RWPE2 (cell line): Measurements from ENCODE around the gene ITSN1.

Source experiments
- ATAC-seq: fragments of 200-7000 bp; cut with Tn5 transposase; 3 replicates; pipeline ENCODE4 v1.9.1; 2021; ENCODE audit warnings: low read depth
- DNase-seq: peaks from one replicate; pipeline ENCODE4 v3.0.0-alpha.2; 2020; ENCODE audit warnings: low spot score
- H3K27ac ChIP-seq: fragments of 450-650 bp; 2 replicates; pipeline ENCODE4 v1.5.1; 2017; ENCODE audit warnings: mild to moderate bottlenecking; ENCODE audit not compliant: poor library complexity, severe bottlenecking
- H3K27me3 ChIP-seq: fragments of 250-450 bp; sonication (Bioruptor Pico); 2 replicates; pipeline ENCODE4 v1.5.1; 2021; ENCODE audit warnings: mild to moderate bottlenecking, moderate library complexity; ENCODE audit not compliant: insufficient read depth, poor library complexity, severe bottlenecking
- H3K36me3 ChIP-seq: fragments of 250-450 bp; sonication (Bioruptor Pico); 2 replicates; pipeline ENCODE4 v1.5.1; 2020; ENCODE audit warnings: low read depth, mild to moderate bottlenecking, moderate library complexity
- H3K4me1 ChIP-seq: fragments of 250-450 bp; sonication (Bioruptor Pico); 2 replicates; pipeline ENCODE4 v1.5.1; 2021; ENCODE audit warnings: mild to moderate bottlenecking, moderate library complexity; ENCODE audit not compliant: insufficient read depth, poor library complexity, severe bottlenecking
- H3K4me3 ChIP-seq: fragments of 250-450 bp; sonication (Bioruptor Pico); 2 replicates; pipeline ENCODE4 v1.5.1; 2021; ENCODE audit warnings: mild to moderate bottlenecking, moderate library complexity; ENCODE audit not compliant: severe bottlenecking
- H3K9me3 ChIP-seq: fragments of 250-450 bp; sonication (Bioruptor Pico); 2 replicates; pipeline ENCODE4 v1.5.1; 2021; ENCODE audit warnings: mild to moderate bottlenecking, moderate library complexity; ENCODE audit not compliant: severe bottlenecking
- CTCF ChIP-seq: fragments of 450-650 bp; IDR thresholded peaks from one replicate; pipeline ENCODE4 v1.5.1; 2017; ENCODE audit warnings: mild to moderate bottlenecking, moderate library complexity; ENCODE audit not compliant: poor library complexity, severe bottlenecking

Gene ITSN1

DNA sequence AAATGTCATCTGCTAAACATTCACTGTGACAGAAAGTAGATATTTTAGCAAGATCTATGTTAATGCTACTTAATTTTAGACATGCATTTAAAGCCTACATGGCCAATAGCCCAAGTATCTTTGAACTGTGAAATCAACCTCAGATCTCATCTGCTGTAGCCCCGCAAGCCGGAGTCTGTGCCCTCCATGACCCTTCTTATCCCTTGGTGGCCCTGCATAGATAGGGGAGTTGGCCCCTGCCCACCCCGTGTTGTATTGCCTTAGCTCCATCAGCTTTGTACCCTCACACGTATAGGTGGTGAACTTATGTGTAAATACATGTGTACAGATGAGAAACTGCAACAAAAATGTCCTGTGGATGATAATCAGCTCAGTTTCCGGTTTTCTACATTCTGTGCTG lies 254.8 kb downstream of the ITSN1 start:
- TF ChIP-seq CTCF: no peak
- H3K36me3 ChIP-seq: peaks cover 7% of the 10 kb centered on the region
- no peak for ATAC-seq
- no peak overlapping the region for H3K4me3 ChIP-seq
- H3K9me3 ChIP-seq: no peaks in the 10 kb centered on the region
- DNase-seq: no peak
- H3K27me3 ChIP-seq: no peaks in the 10 kb centered on the region
- peaks cover 6% of the 10 kb centered on the region for H3K4me1 ChIP-seq
- H3K27ac ChIP-seq: no peak overlapping the region

- Histone ChIP-seq H3K27me3 (no peaks in the 10 kb centered on the region), H3K4me1 (peaks cover 6% of the 10 kb centered on the region), H3K27ac (no peak overlapping the region), H3K4me3 (no peak overlapping the region), H3K36me3 (peaks cover 7% of the 10 kb centered on the region), H3K9me3 (no peaks in the 10 kb centered on the region)
- ATAC-seq (no peak), DNase-seq (no peak)
- no peak for TF ChIP-seq CTCF
Observed at GRCh38 chr21:33897739-33898138, 255.4 kb downstream of the ITSN1 start.

DNA sequence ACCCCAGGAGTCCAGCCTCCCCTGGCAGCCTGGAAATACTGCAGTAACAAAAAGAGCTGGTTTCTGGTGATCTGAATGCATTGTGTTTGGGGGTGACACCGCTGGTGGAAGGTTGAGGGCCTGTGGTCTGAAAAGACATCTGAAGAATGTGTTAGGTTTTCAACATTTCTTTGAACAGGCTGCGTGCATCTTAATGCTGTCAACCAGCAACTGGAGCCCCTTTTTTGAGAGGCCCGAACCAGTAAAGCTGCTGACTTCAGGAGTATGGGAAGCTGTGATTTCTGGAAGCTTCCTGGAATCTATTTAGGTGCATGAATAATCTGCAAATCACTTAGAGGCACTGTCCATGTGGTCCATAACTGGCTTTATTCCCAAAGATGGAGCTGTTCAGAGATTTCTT lies 256.3 kb downstream of the ITSN1 start:
- Histone ChIP-seq H3K27ac (no peak overlapping the region), H3K4me1 (peaks cover 6% of the 10 kb centered on the region), H3K4me3 (no peak overlapping the region), H3K27me3 (no peaks in the 10 kb centered on the region), H3K36me3 (peaks cover 13% of the 10 kb centered on the region), H3K9me3 (no peaks in the 10 kb centered on the region)
- ATAC-seq (no peak), DNase-seq (no peak)
- TF ChIP-seq CTCF: no peak

- ATAC-seq (no peak), DNase-seq (no peak)
- Histone ChIP-seq H3K36me3 (peaks cover 17% of the 10 kb centered on the region), H3K4me1 (peaks cover 6% of the 10 kb centered on the region), H3K4me3 (no peak overlapping the region), H3K27ac (no peak overlapping the region), H3K9me3 (no peaks in the 10 kb centered on the region), H3K27me3 (no peaks in the 10 kb centered on the region)
- TF ChIP-seq CTCF: no peak
Observed at GRCh38 chr21:33899199-33899598, 256.9 kb downstream of the ITSN1 start.

DNA sequence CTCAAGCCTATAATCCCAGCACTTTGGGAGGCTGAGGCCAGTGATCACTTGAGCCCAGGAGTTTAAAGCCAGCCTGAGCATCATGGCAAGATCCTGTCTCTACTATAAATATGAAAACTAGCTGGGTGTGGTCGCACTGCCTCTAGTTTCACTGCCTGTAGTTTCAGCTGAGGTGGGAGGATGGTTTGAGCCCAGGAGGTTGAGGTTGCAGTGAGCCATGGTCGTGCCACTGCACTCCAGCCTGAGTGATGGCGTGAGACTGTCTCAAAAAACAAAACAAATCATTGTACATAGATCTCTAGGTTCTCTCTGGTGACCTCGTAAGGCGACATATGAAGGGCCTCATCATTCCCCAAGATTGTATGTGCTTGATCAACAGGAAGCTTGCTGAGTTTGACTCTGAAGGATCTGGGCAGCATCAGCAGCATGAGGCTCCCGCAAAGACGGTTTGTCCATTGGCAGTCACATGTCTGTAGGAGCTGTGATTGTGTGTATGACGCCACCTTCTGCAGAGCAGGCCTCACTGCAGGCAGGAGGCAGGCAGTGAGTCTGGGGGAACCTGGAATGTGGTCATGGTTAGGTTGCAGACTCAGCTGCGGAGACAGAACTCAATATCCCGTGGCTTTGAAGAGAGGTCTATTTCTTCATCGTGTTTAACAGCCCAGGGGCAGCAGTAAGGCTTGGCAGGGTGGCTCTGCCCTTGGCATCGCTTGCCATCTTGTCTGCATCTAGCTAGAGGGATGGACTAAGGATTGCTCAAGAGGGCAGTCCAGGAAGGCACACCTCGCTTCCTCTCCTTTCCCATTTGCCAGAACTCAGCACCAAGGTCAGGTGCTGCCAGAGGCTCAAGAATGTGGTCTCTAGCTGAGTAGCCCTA lies 259.3 kb downstream of the ITSN1 start:
- no peaks in the 10 kb centered on the region for H3K9me3 ChIP-seq
- H3K27ac ChIP-seq: no peak overlapping the region
- H3K4me1 ChIP-seq: peaks cover 4% of the 10 kb centered on the region
- peak; percentile 72; the same call in 2 of the 3 replicates for ATAC-seq
- no peak for DNase-seq
- H3K4me3 ChIP-seq: no peak overlapping the region
- peaks cover 42% of the 10 kb centered on the region for H3K36me3 ChIP-seq
- TF ChIP-seq CTCF: peak; percentile 45
- no peaks in the 10 kb centered on the region for H3K27me3 ChIP-seq
